Ovary (tissue), 9 donors: Measurements from ENCODE around the gene MKX. TPM values are rescaled to one million over a fixed set of nuclear protein-coding genes. Genes with fewer than 3 reads are reported as not detected.

ENCODE experiments used
- DNase-seq, 5 donors: peaks; one replicate each; pipeline ENCODE4 v3.0.0-alpha.2; 2019 to 2020
- H3K27ac ChIP-seq, 2 donors: fragments of 200-600 bp; one replicate each; pipeline versions ENCODE4 v1.5.1 to v1.8.0; 2019 to 2022
- H3K27me3 ChIP-seq: fragments of 200-600 bp; one replicate; pipeline ENCODE4 v1.8.0; 2022
- H3K36me3 ChIP-seq: fragments of 200-600 bp; sonication (generic); one replicate; pipeline ENCODE4 v1.5.1; 2019
- H3K4me1 ChIP-seq: one replicate; pipeline ENCODE4 v1.8.1; 2013; ENCODE audit warnings: mild to moderate bottlenecking, moderate library complexity; ENCODE audit not compliant: insufficient read depth
- H3K4me3 ChIP-seq: fragments of 200-600 bp; sonication (generic); one replicate; pipeline ENCODE4 v1.5.1; 2017
- H3K9me3 ChIP-seq, 2 donors: fragments of 200-600 bp in 1 of 2; sonication (generic) in 1 of 2; one replicate each; pipeline versions ENCODE4 v1.5.1 to v1.8.1; 2013 to 2019; ENCODE audit warnings: mild to moderate bottlenecking in 1 of 2, moderate library complexity in 1 of 2
- CTCF ChIP-seq, 3 donors: fragments of 450-650 bp in 2 of 3; fragments of 200-600 bp in 1 of 3; IDR thresholded peaks; one replicate each; pipeline versions ENCODE4 v1.5.1 to v1.8.0; 2016 to 2022; ENCODE audit warnings: antibody characterized with exemption in 3 of 3, mild to moderate bottlenecking in 1 of 3
- EP300 ChIP-seq: sonication (generic); formaldehyde crosslinking; IDR thresholded peaks from one replicate; pipeline ENCODE4 v1.6.1; 2017; ENCODE audit warnings: antibody characterized with exemption
- POLR2A ChIP-seq: fragments of 450-650 bp; IDR thresholded peaks from one replicate; pipeline ENCODE4 v1.6.1; 2017; ENCODE audit warnings: antibody characterized with exemption, mild to moderate bottlenecking, moderate library complexity
- WGBS, 3 donors: extraction: QIAGEN DNeasy Blood & Tissue Kit in 1 of 3; methylation state at CpG; one replicate each; pipeline versions ENCODE4 v1.1.5 to v1.1.7; 2013 to 2017; 5-methylcytosine and 5-hydroxymethylcytosine counted together
- intact Hi-C, 4 donors: fragments of 100-400 bp; cut with DNase I; formaldehyde crosslinking; loops; one replicate each; pipeline versions ENCODE4 v1.11.0 to v1.15.1; 2022 to 2023
- polyA plus RNA-seq, 2 donors: library from polyadenylated mRNA; stranded (reverse); fragments of 200-250 nt in 1 of 2; fragments of 350-450 nt in 1 of 2; fragmentation: Illumina TruSeq in 1 of 2; extraction: RNeasy Lipid Tissue Mini Kit (QIAGEN cat#74804) in 1 of 2; gene quantifications; one replicate each; pipeline ENCODE4 v1.2.3, GENCODE V29; 2013 to 2014
- total RNA-seq, 7 donors: library from RNA; depleted of rRNA in 2 of 7; stranded (reverse); fragments of >200 nt in 2 of 7; fragmentation: NEBNext Ultra II Directional in 3 of 7; extraction: Animal tissue kit (Norgen Biotek cat#: 25700) in 3 of 7; gene quantifications; one replicate each; pipeline versions ENCODE4 v1.1.0 to v1.2.4, GENCODE V29; 2016 to 2023
- donor health status: DM: no; HTN: no; CAD: no; lungs with moderate emphysema.
- donor health status: DM: no; HTN: no; CAD: no.
- donor health status: Bipolar disorder and iron deficiency.
- donor health status: DM: yes; HTN: yes; CAD: no.
- donor health status: DM: no; HTN: no; CAD: no.
- donor health status: DM: yes; HTN: yes; CAD: no.

The MKX gene
- total and polyA plus RNA-seq, 9 donors = 7.4 to 39.7 (median 17.2) TPM

GRCh38 chr10:27678166-27678565, 67.5 kb downstream of the MKX start:
- Histone ChIP-seq H3K27ac (no peak overlapping the region), H3K4me3 (no peak overlapping the region), H3K4me1 (no peaks in the 10 kb centered on the region), H3K36me3 (no peaks in the 10 kb centered on the region), H3K9me3 (no peaks in the 10 kb centered on the region), H3K27me3 (no peaks in the 10 kb centered on the region)
- no peak for DNase-seq
- intact Hi-C loops = no loop called here
- TF ChIP-seq CTCF (IDR thresholded peaks at IDR 0.05) (no peak), EP300 (no peak), POLR2A (no peak)
- 48 to 65% (median 55%) methylated on average over 6 of the region's 6 CpGs for WGBS, 3 donors

GRCh38 chr10:27673065-27673464, 72.6 kb downstream of the MKX start:
- TF ChIP-seq POLR2A (no peak), CTCF (IDR thresholded peaks at IDR 0.05) (no peak), EP300 (no peak)
- DNase-seq = no peak
- no peaks in the 10 kb centered on the region for H3K27me3 ChIP-seq

GRCh38 chr10:27671821-27672220, 73.8 kb downstream of the MKX start:
- Histone ChIP-seq H3K4me3 (no peak overlapping the region), H3K27ac (no peak overlapping the region)
- DNase-seq = no peak

More at GRCh38 chr10:27673065-27673464, 72.6 kb downstream of the MKX start:
- Histone ChIP-seq H3K4me3 (no peak overlapping the region), H3K4me1 (no peaks in the 10 kb centered on the region), H3K27ac (no peak overlapping the region), H3K9me3 (no peaks in the 10 kb centered on the region), H3K36me3 (no peaks in the 10 kb centered on the region)
- intact Hi-C loops = no loop called here

GRCh38 chr10:27664461-27664860, 81.2 kb downstream of the MKX start:
- no peak for DNase-seq
- Histone ChIP-seq H3K27ac (no peak overlapping the region), H3K4me3 (no peak overlapping the region), H3K36me3 (no peaks in the 10 kb centered on the region), H3K27me3 (no peaks in the 10 kb centered on the region), H3K4me1 (no peaks in the 10 kb centered on the region), H3K9me3 (no peaks in the 10 kb centered on the region)
- 85 to 88% (median 86%) methylated on average over 5 of the region's 5 CpGs for WGBS, 3 donors
- intact Hi-C loops = no loop called here
- TF ChIP-seq POLR2A (no peak), EP300 (no peak), CTCF (IDR thresholded peaks at IDR 0.05) (no peak)

More at GRCh38 chr10:27671821-27672220, 73.8 kb downstream of the MKX start:
- intact Hi-C loops = no loop called here
- no peaks in the 10 kb centered on the region for H3K36me3 ChIP-seq
- whole genome bisulfite sequencing, 3 donors = 61 to 79% (median 71%) methylated on average over 4 of the region's 4 CpGs
- no peak for TF ChIP-seq POLR2A
- no peak for TF ChIP-seq EP300
- no peak for TF ChIP-seq CTCF (IDR thresholded peaks at IDR 0.05)
- no peaks in the 10 kb centered on the region for H3K4me1 ChIP-seq
- no peaks in the 10 kb centered on the region for H3K9me3 ChIP-seq
- H3K27me3 ChIP-seq = no peaks in the 10 kb centered on the region

GRCh38 chr10:27663621-27664020, 82.0 kb downstream of the MKX start:
- TF ChIP-seq POLR2A = no peak
- no peak for TF ChIP-seq EP300
- TF ChIP-seq CTCF (IDR thresholded peaks at IDR 0.05) = no peak
- intact Hi-C loops = no loop called here

More at GRCh38 chr10:27663621-27664020, 82.0 kb downstream of the MKX start:
- no peak overlapping the region for H3K27ac ChIP-seq
- H3K27me3 ChIP-seq = no peaks in the 10 kb centered on the region
- H3K4me3 ChIP-seq = no peak overlapping the region
- H3K36me3 ChIP-seq = no peaks in the 10 kb centered on the region
- no peak for DNase-seq
- H3K4me1 ChIP-seq = no peaks in the 10 kb centered on the region
- no peaks in the 10 kb centered on the region for H3K9me3 ChIP-seq
